Stimulated activated CD8-positive, alpha-beta memory T cell treated with anti-CD3 and anti-CD28 coated beads, Interleukin-7, amount 100 ng/mL, for 24 hours (primary cell): ENCODE measurements around the gene RIT1.
"Not testable (repeated sequence)": the region's sequence is repeated elsewhere in the genome, so short reads cannot be mapped to it uniquely, and the experiment has no call there.

Experiments
- DNase-seq: peaks from one replicate; pipeline ENCODE4 v3.0.0-alpha.2; 2020; ENCODE audit warnings: low read depth

Gene RIT1

DNA sequence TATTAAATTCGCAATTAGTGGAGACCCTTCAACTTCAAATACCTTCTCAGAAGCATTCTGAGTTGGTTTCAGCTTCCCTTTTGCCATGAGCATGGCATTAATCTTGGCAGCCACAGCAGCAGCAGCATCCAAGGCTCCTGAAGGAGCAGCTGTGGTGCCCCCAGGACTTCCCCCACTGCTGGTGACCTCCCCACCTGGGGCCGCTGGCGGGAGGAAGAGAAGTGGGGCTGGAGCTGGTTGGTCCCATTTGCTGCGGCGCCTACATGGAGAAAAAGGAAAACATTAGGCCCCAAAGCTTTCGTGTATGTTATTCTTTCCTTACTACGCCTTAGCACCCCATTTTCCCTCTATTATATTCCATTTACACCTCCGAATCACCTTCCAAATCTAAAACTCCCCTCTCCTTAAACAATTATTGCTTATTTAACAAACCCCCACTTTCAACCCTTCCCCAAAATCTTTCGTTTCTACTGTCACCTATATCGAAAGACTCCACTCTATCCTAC lies 22.5 kb upstream of the RIT1 start:
- DNase-seq, result no peak

DNA sequence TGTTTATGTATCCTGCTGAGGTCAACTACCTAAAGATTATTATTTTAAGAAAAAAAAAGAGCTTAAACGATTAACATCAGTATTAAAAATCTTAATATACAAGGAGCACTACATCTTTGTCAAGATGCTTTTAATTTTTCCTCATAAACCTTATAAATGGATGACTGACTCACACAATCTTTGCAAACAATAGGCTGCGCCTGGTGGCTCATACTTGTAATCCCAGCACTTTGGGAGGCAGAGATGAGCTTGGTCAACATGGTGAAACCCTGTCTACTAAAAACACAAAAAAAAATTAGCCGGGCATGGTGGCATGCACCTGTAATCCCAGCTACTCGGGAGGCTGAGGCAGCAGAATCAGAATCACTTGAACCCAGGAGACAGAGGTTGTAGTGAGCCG lies 21.3 kb upstream of the RIT1 start:
- DNase-seq, result no peak

DNA sequence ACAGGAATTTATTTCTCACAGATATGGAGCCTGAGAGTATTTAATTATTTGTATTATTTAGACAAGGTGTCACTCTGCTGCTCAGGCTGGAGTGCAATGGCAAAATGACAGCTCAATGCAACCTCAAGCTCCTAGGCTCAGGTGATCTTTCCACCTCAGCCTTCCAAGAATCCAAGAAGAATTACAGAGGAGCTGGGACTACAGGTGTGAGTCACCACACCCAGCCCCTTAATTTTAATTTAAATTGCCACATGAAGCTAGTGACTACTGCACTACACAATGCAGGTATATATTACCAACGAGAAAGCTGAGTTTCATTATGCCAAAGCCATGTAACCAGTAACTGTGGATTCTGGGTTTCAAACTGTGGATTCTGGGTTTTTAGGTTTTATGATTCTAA lies 20.9 kb upstream of the RIT1 start:
- no peak for DNase-seq

DNA sequence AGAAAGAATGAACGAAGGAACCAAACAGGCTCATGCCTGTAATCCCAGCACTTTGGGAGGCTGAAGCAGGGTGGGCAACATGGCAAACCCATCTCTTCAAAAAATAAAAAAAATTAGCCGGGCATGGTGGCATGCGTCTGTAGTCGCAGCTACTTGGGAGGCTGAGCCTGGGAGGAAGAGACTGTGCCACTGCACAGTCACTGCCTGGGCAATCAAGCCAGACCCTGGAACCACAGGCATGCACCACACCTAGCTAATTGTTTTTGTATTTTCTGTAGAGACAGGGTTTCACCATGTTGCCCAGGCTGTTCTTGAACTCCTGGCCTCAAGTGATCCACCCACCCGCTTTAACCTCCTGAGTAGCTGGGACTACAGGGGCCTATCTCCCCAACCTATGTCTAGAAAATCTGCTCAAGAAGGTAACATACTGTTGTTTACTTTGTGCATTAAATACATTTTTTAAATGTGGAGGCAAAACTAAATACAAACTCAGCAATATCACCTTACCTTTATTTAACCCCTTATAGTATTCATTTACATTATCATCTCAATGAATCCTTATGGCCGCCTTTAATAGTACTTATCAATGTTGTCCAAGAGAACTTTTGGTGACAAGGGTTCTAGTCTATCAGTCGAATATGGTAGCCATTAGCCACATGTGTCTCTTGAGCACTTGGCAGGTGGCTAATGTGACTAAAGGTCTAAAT lies 20.3 kb upstream of the RIT1 start:
- no peak for DNase-seq

DNA sequence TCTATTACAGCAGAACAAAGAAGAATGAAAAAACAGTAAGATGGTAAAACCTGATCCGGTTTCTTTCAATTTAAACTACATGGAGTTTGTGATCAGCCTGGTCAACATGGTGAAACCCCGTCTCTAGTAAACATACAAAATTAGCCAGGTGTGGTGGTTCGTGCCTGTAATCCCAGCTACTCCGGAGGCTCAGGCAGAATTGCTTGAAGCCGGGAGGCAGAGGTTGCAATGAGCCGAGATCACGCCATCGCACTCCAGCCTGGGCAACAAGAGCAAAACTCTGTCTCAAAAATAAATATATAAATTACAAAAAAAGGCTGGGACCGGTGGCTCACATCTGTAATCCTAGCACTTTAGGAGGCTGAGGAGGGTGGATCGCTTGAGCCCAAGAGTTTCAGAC lies 19.6 kb upstream of the RIT1 start:
- DNase-seq, result not testable (repeated sequence)

DNA sequence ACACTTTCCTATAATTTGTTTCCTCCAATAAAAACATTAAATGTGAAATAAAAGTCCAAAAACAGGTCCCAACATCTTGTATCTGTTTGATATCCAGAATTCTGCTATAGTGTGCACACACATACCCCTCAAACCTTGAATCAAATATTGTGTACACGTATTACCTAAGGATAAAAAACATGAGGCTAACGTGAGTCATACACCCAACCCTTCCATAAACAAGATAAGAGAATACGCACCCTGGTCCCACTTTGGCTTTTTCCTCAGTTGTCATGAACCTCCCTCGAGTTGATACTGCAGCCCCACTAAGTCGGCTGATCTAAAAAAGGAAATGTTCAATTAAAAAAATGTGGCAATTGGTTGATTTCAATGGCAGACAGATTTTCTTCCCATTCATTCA lies 17.9 kb upstream of the RIT1 start:
- DNase-seq, result no peak

DNA sequence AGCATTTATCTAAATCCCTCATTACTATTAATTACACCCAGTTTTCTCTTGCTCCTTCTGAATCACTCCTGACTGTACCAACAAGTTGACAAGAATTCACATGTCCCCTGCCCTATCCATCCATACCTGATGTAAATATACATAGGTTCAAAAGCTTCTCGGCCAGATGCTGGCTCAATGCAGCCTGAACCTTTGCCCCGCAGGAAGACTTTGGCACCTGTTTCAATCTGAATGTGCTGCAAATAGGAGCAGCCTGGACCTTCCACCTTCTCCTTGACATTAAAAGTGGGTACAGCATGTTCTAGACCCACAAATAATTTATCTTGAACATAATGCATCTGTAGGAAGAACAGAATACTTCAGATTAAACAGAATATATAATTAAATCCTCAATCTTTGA lies 14.4 kb upstream of the RIT1 start:
- DNase-seq, result no peak

DNA sequence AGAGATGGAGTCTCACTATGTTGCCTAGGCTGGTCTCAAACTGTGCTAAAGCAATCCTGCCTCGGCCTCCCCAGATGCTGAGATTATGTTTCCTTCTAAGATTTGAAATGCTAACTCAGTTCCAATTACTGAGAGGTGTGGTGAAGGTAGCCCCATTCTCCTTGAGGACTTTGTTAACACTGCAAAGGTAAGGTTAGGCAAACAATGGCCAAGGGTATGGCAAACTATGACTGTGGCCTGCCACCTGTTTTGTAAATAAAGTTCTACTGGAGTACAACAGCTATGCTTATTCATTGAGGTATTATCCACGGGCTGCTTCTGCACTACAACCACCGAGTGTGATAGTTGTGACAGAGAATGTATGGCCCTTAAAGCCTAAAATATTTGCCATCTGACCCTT lies 9.6 kb upstream of the RIT1 start:
- no peak for DNase-seq

DNA sequence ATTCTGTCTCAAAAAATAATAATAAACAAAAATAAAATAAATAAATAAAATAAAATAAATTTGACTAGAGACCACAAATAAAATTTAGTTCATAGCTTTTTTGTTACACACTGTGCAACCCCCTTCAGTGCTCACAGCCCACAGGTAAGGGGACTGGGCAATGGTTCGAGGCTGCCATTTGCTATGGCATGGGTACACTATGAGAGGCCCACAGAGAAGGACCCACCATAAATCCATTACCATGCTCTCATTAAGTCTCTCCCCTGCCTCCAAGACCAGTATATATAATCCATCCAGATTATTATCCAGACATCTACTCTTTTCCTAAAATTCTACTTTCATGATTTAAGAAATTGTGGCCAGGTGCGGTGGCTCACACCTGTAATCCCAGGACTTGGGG lies 8.7 kb upstream of the RIT1 start:
- DNase-seq, result no peak

DNA sequence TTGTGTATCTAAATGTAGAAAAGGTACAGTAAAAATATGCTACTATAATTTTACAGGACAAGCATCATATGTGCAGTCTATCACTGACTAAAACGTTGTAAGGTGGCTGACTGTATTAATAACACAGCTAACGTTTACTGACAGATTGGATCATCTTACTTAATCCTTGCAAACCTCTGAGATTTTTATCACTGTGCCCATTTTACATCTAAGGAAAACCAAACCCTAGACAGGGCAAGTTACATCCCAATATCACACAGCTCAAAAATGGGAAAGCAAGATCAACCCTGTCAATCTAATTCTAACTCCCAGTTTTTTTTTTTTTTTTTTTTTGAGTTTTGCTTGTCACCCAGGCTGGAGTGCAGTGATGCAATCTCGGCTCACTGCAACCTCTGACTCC lies 7.5 kb upstream of the RIT1 start:
- no peak for DNase-seq

DNA sequence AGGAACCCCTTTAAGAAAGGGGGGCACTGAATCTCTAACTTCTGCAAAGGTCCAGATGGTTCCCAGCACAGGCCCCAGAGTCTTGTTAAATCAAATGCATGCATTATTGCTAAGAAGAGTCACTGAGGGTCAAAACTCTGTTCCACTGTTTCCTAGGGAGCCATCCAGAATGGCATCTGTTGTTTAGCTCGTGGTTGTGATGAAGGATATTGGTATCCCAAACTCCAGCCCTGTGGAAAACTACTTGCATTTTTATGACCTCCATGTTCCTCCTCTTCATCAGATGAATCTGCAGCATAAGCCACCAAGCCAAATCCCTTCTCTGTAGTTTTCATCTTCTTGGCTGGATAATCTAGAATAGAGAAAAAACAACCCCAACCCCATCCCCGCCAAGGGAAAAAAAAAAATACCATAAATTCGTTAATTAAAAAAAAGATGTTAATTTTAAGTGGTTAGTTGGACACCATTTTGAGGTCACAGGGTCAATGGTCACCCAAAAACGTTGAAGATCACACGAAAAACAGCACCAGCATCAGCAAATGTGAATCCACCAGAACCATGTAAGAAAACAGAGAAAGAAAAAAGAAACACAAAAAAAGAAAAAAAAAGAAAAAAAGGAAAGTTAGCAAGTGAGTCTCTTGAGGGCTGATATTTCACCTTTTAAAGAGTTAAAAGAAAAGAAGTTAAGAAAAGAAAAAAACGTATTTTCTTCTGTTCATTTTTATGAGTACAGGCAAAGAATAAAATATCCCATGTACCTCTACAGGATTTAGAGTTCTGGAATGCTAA lies 3.0 kb upstream of the RIT1 start:
- DNase-seq, result no peak

DNA sequence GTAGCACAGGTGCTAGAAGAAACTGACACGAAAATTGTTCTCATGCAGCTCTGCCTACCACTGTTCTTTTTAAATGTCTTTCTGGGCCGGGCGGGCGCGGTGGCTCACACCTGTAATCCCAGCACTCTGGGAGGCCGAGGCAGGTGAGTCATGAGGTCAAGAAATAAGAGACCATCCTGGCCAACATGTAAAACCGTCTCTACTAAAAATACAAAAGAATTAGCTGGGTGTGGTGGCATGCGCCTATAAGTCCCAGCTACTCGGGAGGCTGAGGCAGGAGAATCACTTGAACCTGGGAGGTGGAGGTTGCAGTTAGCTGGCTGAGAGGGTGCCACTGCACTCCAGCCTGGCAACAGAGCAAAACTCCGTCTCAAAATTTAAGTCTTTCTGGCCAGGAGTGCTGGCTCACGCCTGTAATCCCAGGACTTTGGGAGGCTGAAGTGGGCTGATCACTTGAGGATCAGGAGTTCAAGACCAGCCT lies 947 bp upstream of the RIT1 start:
- DNase-seq, result no peak

DNA sequence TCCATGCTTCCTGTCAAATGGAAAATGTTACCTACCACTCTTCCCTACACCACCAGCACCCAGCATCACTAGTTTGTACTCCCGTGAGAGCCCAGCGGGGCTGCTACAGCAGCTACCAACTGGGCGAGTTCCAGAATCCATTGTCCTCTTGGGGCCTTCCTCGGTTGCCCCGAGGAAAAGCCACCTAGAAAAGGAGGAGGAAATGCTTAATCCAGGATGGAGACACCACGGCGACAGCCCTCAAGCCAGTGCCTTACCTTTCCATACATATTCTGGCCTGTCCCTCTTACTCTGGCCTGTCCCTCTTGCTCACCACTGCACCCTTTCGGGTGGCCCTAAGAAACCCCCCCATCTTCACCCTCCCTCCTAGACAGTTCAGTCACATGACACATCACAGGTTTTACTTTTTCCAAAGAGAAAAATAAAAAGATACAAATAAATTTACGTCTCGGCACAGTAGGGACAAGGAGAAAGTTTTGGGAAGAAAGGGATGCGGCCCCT lies 478 bp downstream of the RIT1 start:
- DNase-seq, result no peak

DNA sequence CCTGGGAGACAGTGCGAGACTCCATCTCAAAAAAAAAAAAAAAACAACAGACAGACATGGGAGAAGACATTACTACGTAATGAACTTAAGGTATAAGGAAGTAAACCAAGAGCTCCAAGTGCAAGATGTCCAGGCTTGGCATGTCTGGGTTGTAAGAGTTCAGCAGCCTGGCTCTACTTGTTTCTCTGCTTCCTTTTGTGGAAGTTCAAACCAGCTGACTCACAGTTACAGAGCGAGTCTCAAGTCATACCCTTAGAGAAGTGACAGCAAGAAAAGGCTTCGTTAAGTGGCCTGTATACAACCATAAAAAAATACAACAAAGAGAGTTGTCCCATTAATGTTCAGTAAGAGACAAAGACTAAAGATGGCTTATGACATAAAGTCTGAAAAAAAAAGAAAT lies 1.3 kb downstream of the RIT1 start:
- DNase-seq, result no peak

DNA sequence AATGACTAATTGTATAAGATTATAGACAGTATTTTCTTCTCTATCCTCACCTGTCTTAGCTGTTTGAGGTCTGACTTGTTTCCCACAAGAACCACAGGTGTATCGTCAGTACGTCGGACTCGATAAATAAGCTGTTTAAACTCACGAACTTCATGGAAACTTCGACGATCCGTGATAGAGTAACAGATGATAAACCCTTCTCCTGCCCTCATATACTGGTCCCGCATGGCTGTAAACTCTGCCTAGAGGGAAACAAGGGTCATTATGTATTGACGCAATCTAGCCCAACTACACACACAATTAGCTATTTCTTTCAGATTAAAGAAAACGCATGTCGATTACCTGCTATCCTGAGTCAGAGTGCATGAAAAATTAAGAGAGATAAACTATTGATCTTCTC lies 6.9 kb downstream of the RIT1 start:
- no peak for DNase-seq

DNA sequence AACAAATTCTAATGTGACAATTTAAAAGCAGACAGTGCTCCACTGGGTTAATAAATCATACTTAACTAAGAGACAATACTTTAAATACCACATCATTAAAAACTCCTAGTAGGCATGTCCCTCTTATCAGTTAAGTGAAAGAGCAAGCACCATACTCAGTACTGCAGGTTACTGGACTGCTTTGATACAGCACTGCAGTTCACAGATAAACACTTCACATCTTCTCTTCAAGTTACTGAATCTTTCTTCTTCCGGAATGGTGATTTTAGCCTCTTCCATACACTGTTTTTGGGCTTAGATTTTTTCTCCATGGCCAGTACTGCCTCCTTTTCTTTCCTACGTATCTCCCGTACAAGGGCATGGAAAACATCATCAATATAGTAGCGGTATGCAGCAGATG lies 11.0 kb downstream of the RIT1 start:
- no peak for DNase-seq

DNA sequence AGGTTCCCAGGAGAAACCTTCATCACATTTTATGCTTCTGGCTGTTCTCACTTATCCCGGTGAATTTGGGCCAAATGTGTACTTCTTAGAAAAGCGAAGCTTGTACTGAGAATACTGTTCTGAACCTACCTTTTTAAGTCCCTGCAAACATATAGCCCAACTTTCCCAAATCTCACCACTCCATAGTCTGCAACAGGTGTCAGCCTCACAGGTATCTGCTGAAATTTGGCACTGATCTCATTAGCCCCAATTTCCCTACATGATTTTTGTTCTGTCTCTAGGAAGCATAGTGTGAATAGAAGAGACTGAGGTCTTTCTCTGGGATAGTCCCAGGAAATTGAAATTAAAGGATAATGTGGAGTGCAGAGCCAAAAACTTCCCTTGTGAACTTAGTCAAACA lies 11.5 kb downstream of the RIT1 start:
- DNase-seq, result no peak

DNA sequence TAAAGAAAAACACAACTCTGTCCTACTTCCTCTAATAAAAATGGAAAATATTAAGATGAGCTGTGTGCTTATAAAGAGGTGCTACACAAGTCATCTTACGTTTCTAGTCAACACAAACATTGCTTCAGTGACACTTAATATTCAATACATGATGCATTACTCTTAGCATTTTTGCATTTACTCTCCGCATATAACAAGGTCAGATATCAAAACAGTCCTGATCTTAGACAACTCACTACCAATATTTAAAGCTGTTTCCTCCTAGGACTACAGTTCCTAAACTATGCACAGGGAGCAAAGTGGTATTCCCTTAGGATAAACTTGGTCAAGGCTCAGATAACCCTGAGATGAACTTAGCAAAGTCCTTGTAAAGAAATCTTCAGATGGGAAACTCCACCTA lies 12.3 kb downstream of the RIT1 start:
- DNase-seq, result no peak

DNA sequence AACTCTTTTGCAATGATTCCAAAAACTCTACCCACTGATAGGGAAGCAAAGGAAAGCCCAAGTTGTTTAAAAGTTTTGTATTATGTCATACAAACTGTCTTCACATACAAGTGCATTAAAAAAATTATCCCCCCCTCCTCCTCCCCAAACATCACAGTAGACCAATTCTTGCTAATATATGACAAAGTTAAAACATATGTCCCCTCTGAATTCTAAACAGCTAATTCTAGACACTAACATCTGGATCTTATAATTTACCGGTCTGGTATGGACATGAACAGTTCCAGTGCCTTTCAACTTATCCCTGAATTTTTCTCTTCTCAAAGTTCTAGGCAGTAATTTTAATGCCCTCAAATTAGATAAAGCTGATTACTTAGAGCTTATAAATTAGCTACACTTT lies 13.4 kb downstream of the RIT1 start:
- no peak for DNase-seq

DNA sequence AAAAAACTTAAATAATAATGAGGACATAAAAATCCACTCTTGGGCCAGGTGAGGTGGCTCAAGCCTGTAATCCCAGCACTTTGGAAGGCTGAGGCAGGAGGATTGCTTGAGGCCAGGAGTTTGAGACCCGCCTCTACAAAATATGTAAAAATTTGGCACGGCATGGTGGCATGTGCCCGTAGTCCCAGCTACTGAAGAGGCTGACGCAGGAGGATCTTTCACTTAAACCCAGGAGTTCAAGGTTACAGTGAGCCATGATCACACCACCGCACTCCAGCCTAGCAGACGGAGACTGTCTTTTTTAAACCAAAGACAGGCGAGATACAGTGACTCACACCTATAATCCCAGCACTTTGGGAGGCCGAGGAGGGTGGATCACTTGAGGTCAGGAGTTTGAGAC lies 14.7 kb downstream of the RIT1 start:
- DNase-seq, result not testable (repeated sequence)

DNA sequence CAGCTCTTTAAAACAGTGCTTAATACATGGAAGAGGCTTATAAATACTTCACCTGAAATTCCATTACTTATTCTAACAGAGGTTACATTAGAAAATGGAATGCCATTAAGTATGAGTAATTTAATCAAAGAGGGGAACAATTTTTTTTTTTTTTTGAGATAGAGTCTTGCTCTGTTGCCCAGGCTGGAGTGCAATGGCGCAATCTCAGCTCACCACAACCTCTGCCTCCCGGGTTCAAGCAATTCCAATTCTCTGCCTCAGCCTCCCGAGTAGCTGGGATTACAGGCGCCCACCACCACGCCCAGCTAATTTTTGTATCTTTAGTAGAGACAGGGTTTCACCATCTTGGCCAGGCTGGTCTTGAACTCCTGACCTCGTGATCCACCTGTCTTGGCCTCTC lies 15.5 kb downstream of the RIT1 start:
- not testable (repeated sequence) for DNase-seq

DNA sequence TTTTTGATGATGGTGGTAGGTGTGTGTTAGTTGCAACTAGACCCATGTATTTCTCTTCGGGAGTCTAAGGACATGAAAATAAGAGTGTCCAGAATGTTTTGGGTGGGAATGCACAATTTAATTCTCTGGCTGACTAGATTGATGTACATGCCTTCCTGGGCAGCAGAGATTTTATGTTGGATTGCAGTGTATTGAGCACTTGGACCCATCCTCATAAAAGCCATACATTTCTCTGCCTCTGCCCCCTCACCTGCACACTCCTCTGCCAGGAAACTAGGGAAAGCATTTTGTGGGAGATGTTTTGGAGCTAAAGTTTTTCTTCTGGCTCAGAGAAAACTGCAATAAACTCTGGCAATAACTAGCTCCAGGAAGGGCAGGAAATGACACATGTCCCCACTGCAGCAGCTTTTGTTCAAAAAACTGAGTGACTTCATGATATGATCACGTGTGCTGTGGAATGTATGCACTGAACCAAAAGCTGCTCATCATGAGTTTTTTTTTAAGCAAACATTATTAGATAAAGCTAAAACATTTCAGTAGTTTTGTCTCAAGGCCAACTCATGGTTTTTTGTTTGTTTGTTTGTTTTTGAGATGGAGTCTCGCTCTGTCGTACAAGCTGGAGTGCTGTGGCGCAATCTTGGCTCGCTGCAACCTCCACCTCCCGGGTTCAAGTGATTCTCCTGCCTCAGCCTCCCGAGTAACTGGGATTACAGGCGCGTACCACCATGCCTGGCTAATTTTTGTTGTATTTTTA lies 17.6 kb downstream of the RIT1 start:
- DNase-seq, result no peak

DNA sequence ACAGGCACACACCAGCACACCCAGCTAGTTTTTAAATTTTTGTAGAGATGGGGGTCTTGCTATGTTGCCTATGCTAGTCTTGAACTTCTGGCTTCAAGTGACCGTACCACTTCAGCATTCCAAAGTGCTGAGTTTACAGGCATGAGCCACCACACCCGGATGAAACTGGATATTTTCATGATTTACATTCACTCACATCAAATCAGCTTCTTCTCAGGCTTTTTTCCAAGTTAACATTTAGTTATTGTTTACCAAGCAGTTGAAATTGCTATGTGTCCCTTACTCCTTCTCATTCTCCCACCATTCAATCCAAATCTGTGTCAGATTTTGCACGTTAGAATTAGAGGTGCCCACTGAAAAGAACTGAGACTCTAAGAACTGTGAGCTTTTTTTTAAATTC lies 18.4 kb downstream of the RIT1 start:
- DNase-seq, result no peak
